CMK (cell line): ENCODE measurements around the gene C19orf81.
"Not testable (repeated sequence)": the region's sequence is repeated elsewhere in the genome, so short reads cannot be mapped to it uniquely, and the experiment has no call there.

ENCODE experiments used
- DNase-seq: peaks from one replicate; pipeline ENCODE4 v3.0.0-alpha.2; 2010; ENCODE audit warnings: low read depth

The C19orf81 gene

GRCh38 chr19:50649433-50650391 lies at the start of gene C19orf81:
TSS of gene C19orf81 (plus strand) at chr19:50649445. CDS start at chr19:50649445, 0 bp downstream.
- no peak for DNase-seq

GRCh38 chr19:50601407-50602088 lies 47.7 kb upstream of the C19orf81 start:
- peak; percentile 84 for DNase-seq

- no peak for DNase-seq
Observed at GRCh38 chr19:50602089-50602422, 47.2 kb upstream of the C19orf81 start.

GRCh38 chr19:50602496-50602895 lies 46.7 kb upstream of the C19orf81 start:
- DNase-seq = no peak

- no peak for DNase-seq
Observed at GRCh38 chr19:50602935-50603334, 46.3 kb upstream of the C19orf81 start.

GRCh38 chr19:50604264-50605073 lies 44.8 kb upstream of the C19orf81 start:
- DNase-seq = not testable (repeated sequence)

- DNase-seq = not testable (repeated sequence)
Observed at GRCh38 chr19:50606059-50606836, 43.0 kb upstream of the C19orf81 start.

GRCh38 chr19:50607388-50607787 lies 41.9 kb upstream of the C19orf81 start:
- DNase-seq = no peak

- DNase-seq = peak; percentile 51
Observed at GRCh38 chr19:50607874-50608785, 41.1 kb upstream of the C19orf81 start.

- not testable (repeated sequence) for DNase-seq
Observed at GRCh38 chr19:50612504-50613404, 36.5 kb upstream of the C19orf81 start.

- not testable (repeated sequence) for DNase-seq
Observed at GRCh38 chr19:50618379-50618778, 30.9 kb upstream of the C19orf81 start.

GRCh38 chr19:50619184-50619583 lies 30.1 kb upstream of the C19orf81 start:
- not testable (repeated sequence) for DNase-seq

- DNase-seq = not testable (repeated sequence)
Observed at GRCh38 chr19:50620394-50620906, 28.8 kb upstream of the C19orf81 start.

- no peak for DNase-seq
Observed at GRCh38 chr19:50624949-50625600, 24.2 kb upstream of the C19orf81 start.

GRCh38 chr19:50626011-50626410 lies 23.2 kb upstream of the C19orf81 start:
- no peak for DNase-seq

GRCh38 chr19:50626795-50627194 lies 22.4 kb upstream of the C19orf81 start:
- DNase-seq = no peak

GRCh38 chr19:50628146-50628545 lies 21.1 kb upstream of the C19orf81 start:
- no peak for DNase-seq

- DNase-seq = no peak
Observed at GRCh38 chr19:50628551-50628950, 20.7 kb upstream of the C19orf81 start.

- DNase-seq = no peak
Observed at GRCh38 chr19:50629194-50629593, 20.1 kb upstream of the C19orf81 start.
